DOHH2 (cell line): ENCODE measurements around the gene SCARF1.
"Not testable (repeated sequence)": the region's sequence is repeated elsewhere in the genome, so short reads cannot be mapped to it uniquely, and the experiment has no call there.

ENCODE experiments used
- H3F3A ChIP-seq: fragments of 200-600 bp; sonication (generic), shearing (Covaris generic); 2 replicates; pipeline ENCODE4 v1.6.0; 2016; ENCODE audit warnings: antibody characterized with exemption, mild to moderate bottlenecking; ENCODE audit not compliant: control insufficient read depth, insufficient read depth
- H3K27ac ChIP-seq: fragments of 200-600 bp; sonication (generic); 2 replicates; pipeline ENCODE4 v1.5.1; 2014; ENCODE audit warnings: low read depth, mild to moderate bottlenecking, low read length, moderate library complexity
- H3K27me3 ChIP-seq: fragments of 200-600 bp; sonication (generic); 2 replicates; pipeline ENCODE4 v1.6.1; 2014; ENCODE audit warnings: mild to moderate bottlenecking, low read length, mixed read lengths; ENCODE audit not compliant: control insufficient read depth
- H3K36me3 ChIP-seq: fragments of 200-600 bp; sonication (generic); 2 replicates; pipeline ENCODE4 v1.6.1; 2014; ENCODE audit warnings: mild to moderate bottlenecking, low read length, moderate library complexity, mixed read lengths; ENCODE audit not compliant: control insufficient read depth
- H3K4me1 ChIP-seq: fragments of 200-600 bp; sonication (generic); 2 replicates; pipeline ENCODE4 v1.6.1; 2014; ENCODE audit warnings: mild to moderate bottlenecking, low read length, mixed read lengths; ENCODE audit not compliant: control insufficient read depth
- H3K4me2 ChIP-seq: fragments of 200-600 bp; sonication (generic); 2 replicates; pipeline ENCODE4 v1.6.0; 2014; ENCODE audit warnings: mild to moderate bottlenecking, low read length, moderate library complexity
- H3K4me3 ChIP-seq: fragments of 200-600 bp; sonication (generic); 2 replicates; pipeline ENCODE4 v1.5.1; 2014; ENCODE audit warnings: mild to moderate bottlenecking, low read length, mixed read lengths
- H3K79me2 ChIP-seq: fragments of 200-600 bp; sonication (generic); 2 replicates; pipeline ENCODE4 v1.6.1; 2014; ENCODE audit warnings: mild to moderate bottlenecking, low read length, mixed read lengths; ENCODE audit not compliant: control insufficient read depth
- H3K9me2 ChIP-seq: fragments of 200-600 bp; sonication (generic); replicated peaks from 2 replicates; pipeline ENCODE4 v1.6.1; 2014; ENCODE audit warnings: mild to moderate bottlenecking, low read length, mixed read lengths; ENCODE audit not compliant: control insufficient read depth
- H3K9me3 ChIP-seq: fragments of 200-600 bp; sonication (generic); 2 replicates; pipeline ENCODE4 v1.6.1; 2014; ENCODE audit warnings: antibody characterized with exemption, low read length, mixed read lengths; ENCODE audit not compliant: control insufficient read depth, insufficient read depth
- H4K20me1 ChIP-seq: fragments of 200-600 bp; sonication (generic); 2 replicates; pipeline ENCODE4 v1.6.0; 2014; ENCODE audit warnings: low read depth, mild to moderate bottlenecking, antibody characterized with exemption, low read length, moderate library complexity; ENCODE audit not compliant: control insufficient read depth, insufficient read depth
- CTCF ChIP-seq: fragments of 200-600 bp; sonication (generic); IDR thresholded peaks from one replicate; pipeline ENCODE4 v1.5.1; 2014; ENCODE audit warnings: antibody characterized with exemption, mild to moderate bottlenecking, low read depth, low read length; ENCODE audit not compliant: poor library complexity, severe bottlenecking
- EZH2phosphoT487 ChIP-seq: fragments of 200-600 bp; sonication (generic); IDR thresholded peaks from 2 replicates; pipeline ENCODE4 v1.6.1; 2017; ENCODE audit warnings: borderline replicate concordance, mild to moderate bottlenecking, antibody characterized with exemption, low read length, moderate library complexity, mixed read lengths

Gene SCARF1

DNA sequence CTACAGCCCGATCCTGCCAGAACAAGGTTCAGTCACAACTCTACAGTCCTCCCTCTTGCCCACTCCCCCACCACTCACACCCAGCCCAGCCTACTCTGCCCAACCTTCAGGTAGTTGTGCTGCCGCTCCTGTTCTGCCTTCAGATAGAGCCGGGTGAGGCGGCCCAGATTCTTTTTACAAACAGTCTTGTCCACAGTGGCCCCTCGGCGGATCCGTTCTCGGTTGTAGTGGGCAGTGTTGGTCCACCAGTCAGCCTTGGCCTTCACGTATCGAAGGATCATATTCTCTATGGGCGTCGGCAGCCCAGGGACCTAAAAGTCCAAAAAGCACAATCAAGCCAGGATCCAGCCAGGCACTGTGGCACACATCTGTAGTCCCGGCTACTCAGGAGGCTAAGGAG lies 30.9 kb upstream of the SCARF1 start:
- H3K36me3 ChIP-seq = peaks cover 93% of the 10 kb centered on the region
- H3K27ac ChIP-seq = no peak overlapping the region
- no peaks in the 10 kb centered on the region for H3K4me1 ChIP-seq
- TF ChIP-seq EZH2phosphoT487 (no peak), CTCF (no peak)
- peaks cover 18% of the 10 kb centered on the region for H3K79me2 ChIP-seq
- H3K9me2 ChIP-seq = no peaks in the 10 kb centered on the region
- no peaks in the 10 kb centered on the region for H3K9me3 ChIP-seq
- no peaks in the 10 kb centered on the region for H4K20me1 ChIP-seq
- peaks cover 5% of the 10 kb centered on the region; the same call in 1 of the 2 replicates for H3F3A ChIP-seq
- H3K27me3 ChIP-seq = no peaks in the 10 kb centered on the region
- H3K4me3 ChIP-seq = no peak overlapping the region
- H3K4me2 ChIP-seq = no peak overlapping the region

DNA sequence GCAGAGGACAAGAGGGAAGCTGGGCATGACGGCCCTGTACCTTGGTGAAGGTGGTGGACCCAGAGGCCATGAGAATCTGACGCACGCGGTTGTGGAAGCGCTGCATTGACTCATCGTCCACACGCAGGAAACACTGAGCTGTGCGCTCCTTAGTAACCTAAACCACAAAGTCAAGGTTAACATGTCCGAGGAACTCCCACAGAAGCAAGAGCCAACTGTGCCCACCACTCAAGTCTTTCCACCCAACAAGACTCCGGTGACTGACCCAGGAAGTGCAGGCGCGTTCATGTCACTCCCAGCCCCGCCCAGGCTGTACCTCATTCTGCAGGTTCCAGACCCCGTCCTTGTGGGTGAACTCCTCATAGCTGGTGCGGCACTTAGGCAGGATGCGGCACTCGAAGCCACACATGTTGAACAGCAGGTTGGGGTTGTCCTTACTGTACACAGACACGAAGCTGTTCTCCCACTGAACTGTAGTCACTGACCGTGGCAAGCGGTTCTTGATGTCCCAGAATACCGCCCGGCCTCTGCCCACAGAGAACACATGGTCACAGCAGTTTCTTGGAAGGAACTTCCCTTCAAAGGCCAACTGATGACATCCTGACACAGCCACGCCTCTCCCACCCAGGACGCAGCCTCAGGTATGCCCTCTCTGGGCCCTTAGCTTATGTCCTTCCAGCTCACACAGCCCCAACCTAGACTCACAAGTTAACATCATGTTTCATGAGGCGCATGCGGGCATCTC lies 27.7 kb upstream of the SCARF1 start:
- peaks cover 93% of the 10 kb centered on the region for H3K36me3 ChIP-seq
- peaks cover 16% of the 10 kb centered on the region for H3K79me2 ChIP-seq
- H3F3A ChIP-seq = peaks cover 18% of the 10 kb centered on the region
- H3K4me2 ChIP-seq = no peak overlapping the region
- no peaks in the 10 kb centered on the region for H3K9me3 ChIP-seq
- H3K27ac ChIP-seq = no peak overlapping the region
- H4K20me1 ChIP-seq = peaks cover 5% of the 10 kb centered on the region; the same call in 1 of the 2 replicates
- no peak overlapping the region for H3K4me3 ChIP-seq
- TF ChIP-seq CTCF (no peak), EZH2phosphoT487 (no peak)
- H3K27me3 ChIP-seq = no peaks in the 10 kb centered on the region
- H3K9me2 ChIP-seq = no peaks in the 10 kb centered on the region
- no peaks in the 10 kb centered on the region for H3K4me1 ChIP-seq

GRCh38 chr17:1663934-1664333 lies 18.4 kb upstream of the SCARF1 start:
- not testable (repeated sequence) for H3K9me2 ChIP-seq, H4K20me1 ChIP-seq, H3K4me3 ChIP-seq, H3K27ac ChIP-seq, H3K4me2 ChIP-seq, H3K27me3 ChIP-seq, H3K4me1 ChIP-seq, H3F3A ChIP-seq, H3K9me3 ChIP-seq
- peaks cover 88% of the 10 kb centered on the region for H3K36me3 ChIP-seq
- H3K79me2 ChIP-seq = peaks cover 25% of the 10 kb centered on the region

DNA sequence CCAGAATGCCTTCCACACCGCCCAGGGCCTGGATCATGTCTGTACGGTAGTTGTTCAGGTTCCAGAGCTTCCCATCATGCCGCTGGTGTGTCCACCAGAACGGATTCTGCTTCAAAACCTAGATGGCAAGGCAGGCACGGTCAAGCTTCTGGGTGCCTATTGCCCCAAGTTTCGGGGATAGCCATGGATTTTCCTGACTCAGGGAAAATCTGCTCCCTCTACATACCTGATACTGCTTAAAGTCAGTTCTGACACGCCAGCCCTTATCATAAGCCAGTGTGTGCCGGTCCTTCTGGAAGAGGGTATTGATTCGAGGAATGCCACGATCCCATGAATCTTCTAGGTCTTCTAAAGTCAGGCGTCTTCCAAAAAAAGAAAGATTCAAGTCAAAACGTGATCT lies 15.5 kb upstream of the SCARF1 start:
- no peak overlapping the region for H3K4me3 ChIP-seq
- H3F3A ChIP-seq = no peaks in the 10 kb centered on the region
- H3K9me2 ChIP-seq = no peaks in the 10 kb centered on the region
- H3K79me2 ChIP-seq = peaks cover 10% of the 10 kb centered on the region
- no peak for TF ChIP-seq CTCF
- TF ChIP-seq EZH2phosphoT487 = no peak
- H4K20me1 ChIP-seq = no peaks in the 10 kb centered on the region
- no peak overlapping the region for H3K27ac ChIP-seq
- H3K27me3 ChIP-seq = no peaks in the 10 kb centered on the region
- no peak overlapping the region for H3K4me2 ChIP-seq
- no peaks in the 10 kb centered on the region for H3K9me3 ChIP-seq
- peaks cover 87% of the 10 kb centered on the region for H3K36me3 ChIP-seq
- no peaks in the 10 kb centered on the region for H3K4me1 ChIP-seq
